ENCODE results near the gene NSMF. TPM values are rescaled to one million over a fixed set of nuclear protein-coding genes. Genes with fewer than 3 reads are reported as not detected.
A peak's percentile ranks its signal among the peaks of the same experiment; 100 is the strongest.

The NSMF gene
- total RNA-seq, 1 donor from 2014 or later = 231 TPM

- intact Hi-C loops (cut with DNase I) = loop anchor here (2.0 kb wide), 1 partner anchor 112 kb away; no protein-coding TSS in a partner anchor
- peak; percentile 54 to 89 (median 84) for TF ChIP-seq CTCF (IDR thresholded peaks at IDR 0.05)
- DNase-seq (ENCODE audit: low spot score in 2 of 2) = peak in 1 of 2 donors; percentile 76
Measured at GRCh38 chr9:137406876-137407589, 52.1 kb downstream of the NSMF start.

GRCh38 chr9:137406085-137406760 is 52.9 kb downstream of the NSMF start:
- TF ChIP-seq CTCF (IDR thresholded peaks at IDR 0.05) = no peak
- no peaks in the 10 kb centered on the region for H3K27me3 ChIP-seq
- peaks cover 0 to 3% of the 10 kb centered on the region in 2 donors for H3K36me3 ChIP-seq
- H3K4me3 ChIP-seq = peak overlapping the region; percentile 50 to 66
- peaks cover 9 to 17% of the 10 kb centered on the region in 2 donors for H3K4me1 ChIP-seq
- no peak for DNase-seq (ENCODE audit: low spot score in 2 of 2)
- no peaks in the 10 kb centered on the region for H3K9me3 ChIP-seq
- no peak overlapping the region for H3K27ac ChIP-seq
- intact Hi-C loops (cut with DNase I) = loop anchor here (2.0 kb wide), 1 partner anchor 111 kb away; no protein-coding TSS in a partner anchor

More at GRCh38 chr9:137406876-137407589, 52.1 kb downstream of the NSMF start:
- Histone ChIP-seq H3K27ac (peak overlapping the region in 1 of 2 donors; percentile 24), H3K36me3 (no peaks in the 10 kb centered on the region), H3K27me3 (no peaks in the 10 kb centered on the region), H3K9me3 (no peaks in the 10 kb centered on the region), H3K4me3 (peak overlapping the region; percentile 50 to 66), H3K4me1 (peaks cover 14 to 23% of the 10 kb centered on the region in 2 donors)

GRCh38 chr9:137405677-137406081 is 53.5 kb downstream of the NSMF start:
- no peak for TF ChIP-seq CTCF (IDR thresholded peaks at IDR 0.05)
- intact Hi-C loops (cut with DNase I) = loop anchor here (2.0 kb wide), 1 partner anchor 111 kb away; no protein-coding TSS in a partner anchor
- Histone ChIP-seq H3K27me3 (no peaks in the 10 kb centered on the region), H3K9me3 (no peaks in the 10 kb centered on the region), H3K4me3 (no peak overlapping the region), H3K4me1 (peaks cover 7 to 12% of the 10 kb centered on the region in 2 donors), H3K36me3 (peaks cover 0 to 3% of the 10 kb centered on the region in 2 donors), H3K27ac (no peak overlapping the region)
- no peak for DNase-seq (ENCODE audit: low spot score in 2 of 2)

GRCh38 chr9:137404961-137405567 is 54.1 kb downstream of the NSMF start:
- H3K9me3 ChIP-seq = no peaks in the 10 kb centered on the region
- no peak overlapping the region for H3K4me3 ChIP-seq
- peaks cover 7 to 12% of the 10 kb centered on the region in 2 donors for H3K4me1 ChIP-seq
- no peaks in the 10 kb centered on the region for H3K27me3 ChIP-seq
- H3K36me3 ChIP-seq = peaks cover 0 to 3% of the 10 kb centered on the region in 2 donors
- intact Hi-C loops (cut with DNase I) = no loop called here
- TF ChIP-seq CTCF (IDR thresholded peaks at IDR 0.05) = no peak
- H3K27ac ChIP-seq = no peak overlapping the region
- no peak for DNase-seq (ENCODE audit: low spot score in 2 of 2)

GRCh38 chr9:137403269-137403668 is 55.9 kb downstream of the NSMF start:
- intact Hi-C loops (cut with DNase I) = no loop called here
- peaks cover 0 to 3% of the 10 kb centered on the region in 2 donors for H3K36me3 ChIP-seq
- peaks cover 7 to 12% of the 10 kb centered on the region in 2 donors for H3K4me1 ChIP-seq
- no peaks in the 10 kb centered on the region for H3K9me3 ChIP-seq
- no peaks in the 10 kb centered on the region for H3K27me3 ChIP-seq
- DNase-seq (ENCODE audit: low spot score in 2 of 2) = no peak
- no peak for TF ChIP-seq CTCF (IDR thresholded peaks at IDR 0.05)
- no peak overlapping the region for H3K4me3 ChIP-seq
- H3K27ac ChIP-seq = no peak overlapping the region
